OCI-LY3 (cell line): ENCODE results near the gene GAK.

Experiments
- H2AFZ ChIP-seq: fragments of 200-600, 300-600 bp; shearing (Covaris generic); 2 replicates; pipeline ENCODE4 v1.6.0; 2014; ENCODE audit warnings: antibody characterized with exemption, low read depth, low read length
- H3K27ac ChIP-seq: fragments of 200-600, 300-600 bp; sonication (generic); 2 replicates; pipeline ENCODE4 v1.5.1; 2014; ENCODE audit warnings: mild to moderate bottlenecking, low read length, moderate library complexity, mixed read lengths
- H3K27me3 ChIP-seq: fragments of 200-600, 300-600 bp; sonication (generic); 2 replicates; pipeline ENCODE4 v1.6.1; 2014; ENCODE audit warnings: low read depth, low read length, mixed read lengths
- H3K36me3 ChIP-seq: fragments of 200-600, 300-600 bp; sonication (generic); replicated peaks from 2 replicates; pipeline ENCODE3; 2014; ENCODE audit warnings: low read depth, low read length, mixed read lengths
- H3K4me1 ChIP-seq: fragments of 300-600, 200-600 bp; sonication (generic); 2 replicates; pipeline ENCODE4 v1.6.1; 2014; ENCODE audit warnings: low read length, mixed read lengths
- H3K4me2 ChIP-seq: fragments of 200-600, 300-600 bp; sonication (generic); 2 replicates; pipeline ENCODE4 v1.6.1; 2014; ENCODE audit warnings: low read length, mixed read lengths
- H3K4me3 ChIP-seq: fragments of 300-600, 200-600 bp; sonication (generic); 2 replicates; pipeline ENCODE4 v1.5.1; 2014; ENCODE audit warnings: antibody characterized with exemption, mild to moderate bottlenecking, low read length, moderate library complexity
- H3K79me2 ChIP-seq: fragments of 300-600, 200-600 bp; shearing (Covaris generic); 2 replicates; pipeline ENCODE4 v1.6.1; 2014; ENCODE audit warnings: mild to moderate bottlenecking, low read length, mixed read lengths
- H3K9ac ChIP-seq: fragments of 300-600, 200-600 bp; shearing (Covaris generic); 2 replicates; pipeline ENCODE4 v1.6.0; 2014; ENCODE audit warnings: mild to moderate bottlenecking, low read length, moderate library complexity
- H3K9me3 ChIP-seq: fragments of 200-600, 300-600 bp; shearing (Covaris generic); 2 replicates; pipeline ENCODE4 v1.6.1; 2014; ENCODE audit warnings: low read length, mixed read lengths; ENCODE audit not compliant: insufficient read depth
- H4K20me1 ChIP-seq: fragments of 200-600, 300-600 bp; sonication (generic); 2 replicates; pipeline ENCODE4 v1.6.1; 2016; ENCODE audit warnings: low read length, mixed read lengths; ENCODE audit not compliant: insufficient read depth
- EZH2phosphoT487 ChIP-seq: fragments of 200-600 bp; shearing (Covaris generic); IDR thresholded peaks from 2 replicates; pipeline ENCODE4 v1.6.1; 2018; ENCODE audit warnings: antibody characterized with exemption, mixed run types, low read depth
- TF ChIP-seq, protein P1 (sequence below): fragments of 200-600, 300-600 bp; sonication (generic); IDR thresholded peaks from 2 replicates; pipeline ENCODE4 v1.5.1; 2014; ENCODE audit warnings: antibody characterized with exemption, low read length, low read depth

Gene GAK

DNA sequence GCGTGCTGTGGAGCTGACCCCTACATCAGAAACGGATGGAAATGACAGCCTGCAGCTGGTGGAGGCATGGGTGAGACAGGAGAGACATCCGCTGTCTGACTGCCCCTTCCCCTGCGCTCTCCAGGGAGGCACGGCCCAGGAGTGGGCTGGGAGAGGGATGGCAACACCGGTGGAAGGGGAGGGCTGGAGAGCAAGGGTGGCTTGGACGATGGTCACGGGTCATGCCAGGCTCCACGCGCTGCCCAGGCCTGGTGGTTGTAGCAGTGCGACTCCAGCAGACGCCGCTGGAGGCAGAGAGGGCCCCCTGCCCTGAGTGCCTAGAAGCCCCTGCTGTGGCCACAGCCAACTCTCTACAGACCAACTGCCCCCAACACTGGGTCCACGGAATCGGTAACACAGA lies 47.9 kb downstream of the GAK start:
- Histone ChIP-seq H3K27me3 (no peaks in the 10 kb centered on the region), H3K4me2 (no peak overlapping the region), H3K36me3 (peaks cover 19% of the 10 kb centered on the region), H3K79me2 (no peaks in the 10 kb centered on the region), H3K9me3 (no peaks in the 10 kb centered on the region), H3K4me3 (no peak overlapping the region), H4K20me1 (no peaks in the 10 kb centered on the region), H2AFZ (no peak overlapping the region), H3K9ac (no peak overlapping the region), H3K27ac (no peak overlapping the region), H3K4me1 (no peaks in the 10 kb centered on the region)
- TF ChIP-seq EZH2phosphoT487, result no peak
- TF ChIP-seq, protein P1, sequence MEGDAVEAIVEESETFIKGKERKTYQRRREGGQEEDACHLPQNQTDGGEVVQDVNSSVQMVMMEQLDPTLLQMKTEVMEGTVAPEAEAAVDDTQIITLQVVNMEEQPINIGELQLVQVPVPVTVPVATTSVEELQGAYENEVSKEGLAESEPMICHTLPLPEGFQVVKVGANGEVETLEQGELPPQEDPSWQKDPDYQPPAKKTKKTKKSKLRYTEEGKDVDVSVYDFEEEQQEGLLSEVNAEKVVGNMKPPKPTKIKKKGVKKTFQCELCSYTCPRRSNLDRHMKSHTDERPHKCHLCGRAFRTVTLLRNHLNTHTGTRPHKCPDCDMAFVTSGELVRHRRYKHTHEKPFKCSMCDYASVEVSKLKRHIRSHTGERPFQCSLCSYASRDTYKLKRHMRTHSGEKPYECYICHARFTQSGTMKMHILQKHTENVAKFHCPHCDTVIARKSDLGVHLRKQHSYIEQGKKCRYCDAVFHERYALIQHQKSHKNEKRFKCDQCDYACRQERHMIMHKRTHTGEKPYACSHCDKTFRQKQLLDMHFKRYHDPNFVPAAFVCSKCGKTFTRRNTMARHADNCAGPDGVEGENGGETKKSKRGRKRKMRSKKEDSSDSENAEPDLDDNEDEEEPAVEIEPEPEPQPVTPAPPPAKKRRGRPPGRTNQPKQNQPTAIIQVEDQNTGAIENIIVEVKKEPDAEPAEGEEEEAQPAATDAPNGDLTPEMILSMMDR, result no peak

DNA sequence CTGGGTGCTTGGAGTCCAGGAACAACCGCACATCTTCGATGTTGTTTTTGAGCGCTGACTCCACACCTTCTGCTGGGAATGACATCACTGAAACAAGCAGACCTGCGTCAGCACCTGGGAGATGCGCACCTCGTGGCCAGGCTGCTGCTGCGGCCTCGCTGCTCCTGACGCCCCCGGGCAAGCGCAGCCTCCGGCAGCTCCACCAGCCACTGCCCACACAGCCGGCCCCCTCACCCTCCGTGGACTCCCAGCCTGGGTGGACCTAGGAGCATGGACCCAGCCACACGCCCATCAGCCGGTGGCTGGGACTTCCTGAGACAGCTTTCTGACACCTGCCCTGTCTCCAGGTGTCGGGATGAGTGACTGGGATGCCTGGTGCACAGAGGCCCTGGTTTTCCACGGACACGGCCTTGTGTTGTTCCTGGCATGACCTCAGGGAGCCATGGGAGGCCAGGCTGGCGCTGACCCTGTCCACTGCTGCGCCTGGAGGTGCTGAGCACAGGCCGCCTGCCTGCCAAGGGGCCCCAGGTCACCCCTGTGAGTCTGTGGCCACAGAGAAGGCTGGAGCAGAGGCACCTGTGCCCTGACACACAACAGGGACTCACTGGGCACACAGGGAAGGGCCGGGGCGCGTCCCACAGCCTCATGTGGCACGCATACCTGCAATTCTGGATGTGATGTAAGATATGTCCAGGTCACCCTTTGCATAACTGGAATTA lies 48.6 kb downstream of the GAK start:
- H3K9ac ChIP-seq, result no peak overlapping the region
- H3K9me3 ChIP-seq, result no peaks in the 10 kb centered on the region
- no peaks in the 10 kb centered on the region for H4K20me1 ChIP-seq
- no peak overlapping the region for H2AFZ ChIP-seq
- no peak overlapping the region for H3K4me2 ChIP-seq
- H3K4me3 ChIP-seq, result no peak overlapping the region
- no peaks in the 10 kb centered on the region for H3K27me3 ChIP-seq
- H3K79me2 ChIP-seq, result no peaks in the 10 kb centered on the region
- TF ChIP-seq, protein P1, result no peak
- TF ChIP-seq EZH2phosphoT487, result no peak
- peaks cover 13% of the 10 kb centered on the region for H3K36me3 ChIP-seq
- H3K4me1 ChIP-seq, result no peaks in the 10 kb centered on the region
- no peak overlapping the region for H3K27ac ChIP-seq

DNA sequence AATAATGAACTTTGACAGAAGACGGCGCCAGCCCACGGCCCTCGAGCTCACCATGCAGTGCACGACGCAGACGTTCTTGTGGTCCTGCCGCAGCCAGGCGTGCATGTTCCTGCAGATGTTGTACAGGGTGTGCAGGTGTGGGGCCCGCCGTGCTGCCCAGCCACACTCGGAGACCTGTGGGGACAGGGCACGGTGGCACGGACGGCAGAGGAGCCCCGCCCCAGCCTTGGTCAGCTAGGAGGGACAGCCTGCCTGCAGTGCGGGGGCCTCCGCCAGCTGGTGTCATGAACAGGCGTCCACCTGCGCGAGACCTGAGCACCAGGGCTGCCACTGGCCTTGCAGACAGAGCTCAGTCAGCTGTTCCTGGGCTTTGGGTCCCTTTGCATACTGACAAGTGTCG lies 49.5 kb downstream of the GAK start:
- H3K36me3 ChIP-seq, result peaks cover 8% of the 10 kb centered on the region
- H3K27me3 ChIP-seq, result no peaks in the 10 kb centered on the region
- no peak overlapping the region for H3K4me2 ChIP-seq
- no peaks in the 10 kb centered on the region for H4K20me1 ChIP-seq
- H3K9ac ChIP-seq, result no peak overlapping the region
- TF ChIP-seq EZH2phosphoT487, result no peak
- TF ChIP-seq, protein P1, result no peak
- no peak overlapping the region for H3K27ac ChIP-seq
- no peaks in the 10 kb centered on the region for H3K79me2 ChIP-seq
- no peaks in the 10 kb centered on the region for H3K4me1 ChIP-seq
- no peaks in the 10 kb centered on the region for H3K9me3 ChIP-seq
- H2AFZ ChIP-seq, result no peak overlapping the region
- no peak overlapping the region for H3K4me3 ChIP-seq

DNA sequence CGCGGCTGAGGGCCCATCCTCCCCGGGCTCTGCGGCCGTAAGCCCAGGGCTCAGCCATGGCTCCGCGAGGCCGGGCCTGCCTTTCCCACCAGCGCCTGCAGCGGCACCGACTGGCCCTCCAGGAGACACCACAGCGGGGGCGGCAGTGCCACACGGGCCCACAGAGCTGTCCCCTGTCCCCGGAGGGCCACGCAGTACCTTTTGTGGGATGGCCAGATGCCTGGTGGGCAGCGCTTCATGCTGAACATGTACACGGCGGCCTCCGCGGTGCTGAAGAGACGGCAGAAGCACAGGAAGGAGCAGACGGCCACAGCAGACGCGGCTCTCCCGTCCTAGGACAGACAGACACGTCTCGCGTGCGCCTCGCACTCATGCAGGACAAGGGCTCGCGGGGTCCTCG lies 50.4 kb downstream of the GAK start:
- H4K20me1 ChIP-seq, result no peaks in the 10 kb centered on the region
- H3K27me3 ChIP-seq, result no peaks in the 10 kb centered on the region
- no peak overlapping the region for H3K27ac ChIP-seq
- TF ChIP-seq EZH2phosphoT487, result no peak
- TF ChIP-seq, protein P1, result no peak
- no peak overlapping the region for H3K4me3 ChIP-seq
- no peaks in the 10 kb centered on the region for H3K9me3 ChIP-seq
- no peak overlapping the region for H2AFZ ChIP-seq
- no peaks in the 10 kb centered on the region for H3K79me2 ChIP-seq
- H3K9ac ChIP-seq, result no peak overlapping the region
- H3K4me2 ChIP-seq, result no peak overlapping the region
- peaks cover 3% of the 10 kb centered on the region for H3K36me3 ChIP-seq
- H3K4me1 ChIP-seq, result no peaks in the 10 kb centered on the region
